DOHH2 (cell line): ENCODE measurements around the gene SYN1.

Source experiments
- H3F3A ChIP-seq: fragments of 200-600 bp; sonication (generic), shearing (Covaris generic); 2 replicates; pipeline ENCODE4 v1.6.0; 2016; ENCODE audit warnings: antibody characterized with exemption, mild to moderate bottlenecking; ENCODE audit not compliant: control insufficient read depth, insufficient read depth
- H3K27ac ChIP-seq: fragments of 200-600 bp; sonication (generic); 2 replicates; pipeline ENCODE4 v1.5.1; 2014; ENCODE audit warnings: low read depth, mild to moderate bottlenecking, low read length, moderate library complexity
- H3K27me3 ChIP-seq: fragments of 200-600 bp; sonication (generic); 2 replicates; pipeline ENCODE4 v1.6.1; 2014; ENCODE audit warnings: mild to moderate bottlenecking, low read length, mixed read lengths; ENCODE audit not compliant: control insufficient read depth
- H3K36me3 ChIP-seq: fragments of 200-600 bp; sonication (generic); 2 replicates; pipeline ENCODE4 v1.6.1; 2014; ENCODE audit warnings: mild to moderate bottlenecking, low read length, moderate library complexity, mixed read lengths; ENCODE audit not compliant: control insufficient read depth
- H3K4me1 ChIP-seq: fragments of 200-600 bp; sonication (generic); 2 replicates; pipeline ENCODE4 v1.6.1; 2014; ENCODE audit warnings: mild to moderate bottlenecking, low read length, mixed read lengths; ENCODE audit not compliant: control insufficient read depth
- H3K4me2 ChIP-seq: fragments of 200-600 bp; sonication (generic); 2 replicates; pipeline ENCODE4 v1.6.0; 2014; ENCODE audit warnings: mild to moderate bottlenecking, low read length, moderate library complexity
- H3K4me3 ChIP-seq: fragments of 200-600 bp; sonication (generic); 2 replicates; pipeline ENCODE4 v1.5.1; 2014; ENCODE audit warnings: mild to moderate bottlenecking, low read length, mixed read lengths
- H3K79me2 ChIP-seq: fragments of 200-600 bp; sonication (generic); 2 replicates; pipeline ENCODE4 v1.6.1; 2014; ENCODE audit warnings: mild to moderate bottlenecking, low read length, mixed read lengths; ENCODE audit not compliant: control insufficient read depth
- H3K9me2 ChIP-seq: fragments of 200-600 bp; sonication (generic); replicated peaks from 2 replicates; pipeline ENCODE4 v1.6.1; 2014; ENCODE audit warnings: mild to moderate bottlenecking, low read length, mixed read lengths; ENCODE audit not compliant: control insufficient read depth
- H3K9me3 ChIP-seq: fragments of 200-600 bp; sonication (generic); 2 replicates; pipeline ENCODE4 v1.6.1; 2014; ENCODE audit warnings: antibody characterized with exemption, low read length, mixed read lengths; ENCODE audit not compliant: control insufficient read depth, insufficient read depth
- H4K20me1 ChIP-seq: fragments of 200-600 bp; sonication (generic); 2 replicates; pipeline ENCODE4 v1.6.0; 2014; ENCODE audit warnings: low read depth, mild to moderate bottlenecking, antibody characterized with exemption, low read length, moderate library complexity; ENCODE audit not compliant: control insufficient read depth, insufficient read depth
- EZH2phosphoT487 ChIP-seq: fragments of 200-600 bp; sonication (generic); IDR thresholded peaks from 2 replicates; pipeline ENCODE4 v1.6.1; 2017; ENCODE audit warnings: borderline replicate concordance, mild to moderate bottlenecking, antibody characterized with exemption, low read length, moderate library complexity, mixed read lengths
- TF ChIP-seq, protein P1 (sequence below): fragments of 200-600 bp; sonication (generic); IDR thresholded peaks from one replicate; pipeline ENCODE4 v1.5.1; 2014; ENCODE audit warnings: antibody characterized with exemption, mild to moderate bottlenecking, low read depth, low read length; ENCODE audit not compliant: poor library complexity, severe bottlenecking

SYN1 gene

DNA sequence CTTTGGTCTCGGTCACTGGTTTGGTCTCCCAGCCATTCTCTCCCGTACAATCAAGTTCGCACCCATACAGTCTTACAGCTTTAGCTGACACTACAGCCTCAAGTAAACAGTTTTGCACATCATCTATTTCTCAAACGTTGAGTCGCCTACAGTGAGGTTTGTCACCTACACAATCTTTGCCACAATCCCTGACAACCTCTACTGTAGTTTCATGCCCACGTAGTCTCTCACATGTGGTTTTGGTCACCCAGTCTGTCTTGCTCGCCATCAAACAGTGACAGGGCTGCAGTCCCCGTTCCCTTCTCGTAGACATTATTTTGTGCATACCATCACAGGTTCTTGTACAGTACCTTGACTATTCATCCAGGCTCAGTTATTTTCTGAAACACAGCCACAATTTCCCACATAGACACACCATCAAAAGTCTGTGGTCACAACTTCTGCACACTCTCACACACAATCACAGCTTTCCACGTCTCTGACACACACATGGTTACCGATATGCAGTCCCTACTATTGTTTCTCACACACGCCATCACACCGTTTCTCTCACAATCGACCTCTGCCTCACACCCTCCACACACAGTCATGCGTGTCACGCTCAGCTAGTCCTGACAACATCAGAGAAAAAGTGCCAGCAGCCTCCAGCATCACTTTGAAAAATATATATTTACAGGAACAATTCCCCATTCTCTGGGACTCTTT is 15.4 kb upstream of the SYN1 start:
- Histone ChIP-seq H3K9me2 (no peaks in the 10 kb centered on the region), H3K36me3 (peaks cover 13% of the 10 kb centered on the region), H3K9me3 (no peaks in the 10 kb centered on the region), H3K4me1 (peaks cover 5% of the 10 kb centered on the region), H4K20me1 (no peaks in the 10 kb centered on the region), H3K4me2 (no peak overlapping the region), H3K27me3 (no peaks in the 10 kb centered on the region), H3K79me2 (no peaks in the 10 kb centered on the region), H3K27ac (no peak overlapping the region), H3K4me3 (no peak overlapping the region), H3F3A (no peaks in the 10 kb centered on the region)
- TF ChIP-seq EZH2phosphoT487 = no peak
- TF ChIP-seq, protein P1, sequence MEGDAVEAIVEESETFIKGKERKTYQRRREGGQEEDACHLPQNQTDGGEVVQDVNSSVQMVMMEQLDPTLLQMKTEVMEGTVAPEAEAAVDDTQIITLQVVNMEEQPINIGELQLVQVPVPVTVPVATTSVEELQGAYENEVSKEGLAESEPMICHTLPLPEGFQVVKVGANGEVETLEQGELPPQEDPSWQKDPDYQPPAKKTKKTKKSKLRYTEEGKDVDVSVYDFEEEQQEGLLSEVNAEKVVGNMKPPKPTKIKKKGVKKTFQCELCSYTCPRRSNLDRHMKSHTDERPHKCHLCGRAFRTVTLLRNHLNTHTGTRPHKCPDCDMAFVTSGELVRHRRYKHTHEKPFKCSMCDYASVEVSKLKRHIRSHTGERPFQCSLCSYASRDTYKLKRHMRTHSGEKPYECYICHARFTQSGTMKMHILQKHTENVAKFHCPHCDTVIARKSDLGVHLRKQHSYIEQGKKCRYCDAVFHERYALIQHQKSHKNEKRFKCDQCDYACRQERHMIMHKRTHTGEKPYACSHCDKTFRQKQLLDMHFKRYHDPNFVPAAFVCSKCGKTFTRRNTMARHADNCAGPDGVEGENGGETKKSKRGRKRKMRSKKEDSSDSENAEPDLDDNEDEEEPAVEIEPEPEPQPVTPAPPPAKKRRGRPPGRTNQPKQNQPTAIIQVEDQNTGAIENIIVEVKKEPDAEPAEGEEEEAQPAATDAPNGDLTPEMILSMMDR = no peak

DNA sequence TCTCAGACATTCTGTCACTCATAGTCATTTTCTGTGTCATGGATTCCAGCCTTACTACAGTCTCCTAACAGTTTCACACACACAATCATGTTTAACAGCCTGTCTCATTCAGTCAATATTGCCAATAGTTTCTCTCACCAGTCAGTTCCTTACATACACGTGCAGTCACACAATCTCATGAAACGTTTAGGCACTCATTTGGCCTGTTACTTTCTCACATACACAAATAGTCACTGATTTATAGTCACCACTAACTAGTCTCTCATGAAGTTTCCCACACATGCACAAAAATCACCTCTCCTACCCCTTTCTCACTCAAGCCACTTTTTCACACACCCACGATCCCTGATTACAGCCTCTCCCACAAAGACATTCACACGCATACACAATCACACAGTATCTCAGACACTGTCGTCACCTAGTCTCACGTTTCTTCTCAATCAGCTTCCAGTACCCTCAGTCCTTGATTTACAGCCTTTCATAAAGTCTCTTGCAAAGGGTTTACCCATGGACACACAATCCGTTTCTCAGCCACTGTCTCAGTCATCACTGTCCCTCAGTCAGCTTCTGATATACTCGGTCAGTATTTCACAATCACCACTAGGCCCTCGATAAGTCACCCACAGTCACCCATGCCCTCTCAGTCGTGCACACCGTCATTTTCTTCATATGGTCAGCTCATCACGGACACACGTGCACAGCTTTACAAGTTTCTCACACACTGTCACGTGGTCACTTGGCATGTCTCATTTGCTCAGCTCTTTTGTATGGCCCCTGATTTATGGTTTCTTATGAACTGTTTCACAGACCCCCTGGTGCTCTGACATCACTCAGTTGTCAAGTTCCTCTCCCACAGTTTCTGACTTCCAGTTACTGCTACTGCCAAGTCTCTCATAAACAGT is 14.3 kb upstream of the SYN1 start:
- Histone ChIP-seq H3K9me3 (no peaks in the 10 kb centered on the region), H3K27me3 (no peaks in the 10 kb centered on the region), H3K4me2 (no peak overlapping the region)

DNA sequence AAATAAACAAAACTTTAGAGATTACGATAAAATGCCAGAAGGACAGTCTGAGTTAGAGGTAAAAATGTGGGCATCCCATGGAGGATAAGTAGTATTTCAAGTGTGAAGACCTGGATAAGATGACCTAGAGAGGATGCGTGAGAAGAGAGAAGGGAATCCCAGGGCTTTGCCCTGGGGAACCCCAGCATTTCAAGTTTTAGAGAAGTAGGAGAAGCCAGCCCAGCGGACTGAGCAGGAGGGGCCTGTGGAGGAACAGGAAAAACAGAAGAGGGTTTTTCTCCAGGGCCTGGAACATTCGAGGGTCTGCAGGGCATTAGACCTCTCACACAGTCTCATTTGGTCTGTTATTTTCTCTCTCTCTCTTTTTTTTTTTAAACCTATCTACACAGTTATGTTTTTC is 13.0 kb upstream of the SYN1 start:
- no peaks in the 10 kb centered on the region for H3K27me3 ChIP-seq
- peaks cover 15% of the 10 kb centered on the region for H3K4me1 ChIP-seq
- no peaks in the 10 kb centered on the region for H3K9me2 ChIP-seq
- H3K36me3 ChIP-seq = no peaks in the 10 kb centered on the region; the same call in 1 of the 2 replicates
- no peaks in the 10 kb centered on the region for H3K79me2 ChIP-seq
- H3K4me3 ChIP-seq = no peak overlapping the region
- H4K20me1 ChIP-seq = no peaks in the 10 kb centered on the region
- TF ChIP-seq EZH2phosphoT487 = no peak
- TF ChIP-seq, protein P1 = no peak
- no peak overlapping the region for H3K27ac ChIP-seq
- no peak overlapping the region for H3K4me2 ChIP-seq
- no peaks in the 10 kb centered on the region for H3F3A ChIP-seq
- H3K9me3 ChIP-seq = no peaks in the 10 kb centered on the region

More for the DNA sequence above, 14.3 kb upstream of the SYN1 start:
- Histone ChIP-seq H3K9me2 (no peaks in the 10 kb centered on the region), H3K27ac (no peak overlapping the region), H3F3A (no peaks in the 10 kb centered on the region), H4K20me1 (no peaks in the 10 kb centered on the region), H3K4me3 (no peak overlapping the region), H3K4me1 (peaks cover 14% of the 10 kb centered on the region), H3K79me2 (no peaks in the 10 kb centered on the region), H3K36me3 (peaks cover 7% of the 10 kb centered on the region)
- TF ChIP-seq EZH2phosphoT487 = no peak
- TF ChIP-seq, protein P1 = no peak
